Mononuclear cell (primary cell): Measurements from ENCODE around the gene SLC30A4. TPM values are rescaled to one million over a fixed set of nuclear protein-coding genes. Genes with fewer than 3 reads are reported as not detected.
A peak's percentile ranks its signal among the peaks of the same experiment; 100 is the strongest.

Experiments used
- H3K27me3 ChIP-seq: 2 replicates; pipeline ENCODE4 v1.6.0; 2011; ENCODE audit warnings: low read length, control low read depth; ENCODE audit not compliant: insufficient read depth
- H3K4me1 ChIP-seq: 2 replicates; pipeline ENCODE4 v1.5.1; 2011; ENCODE audit warnings: mild to moderate bottlenecking, low read length, control low read depth; ENCODE audit not compliant: insufficient read depth
- H3K4me3 ChIP-seq: 2 replicates; pipeline ENCODE4 v1.5.1; 2011; ENCODE audit warnings: mild to moderate bottlenecking, low read length, moderate library complexity
- H3K9me3 ChIP-seq: 2 replicates; pipeline ENCODE4 v1.5.1; 2011; ENCODE audit warnings: low read depth, mild to moderate bottlenecking, control low read depth, low read length
- total RNA-seq: library from RNA; depleted of rRNA; stranded (reverse); fragments of >200 nt; gene quantifications from one replicate; pipeline ENCODE4 v1.2.3, GENCODE V29; 2012

The SLC30A4 gene, protein sequence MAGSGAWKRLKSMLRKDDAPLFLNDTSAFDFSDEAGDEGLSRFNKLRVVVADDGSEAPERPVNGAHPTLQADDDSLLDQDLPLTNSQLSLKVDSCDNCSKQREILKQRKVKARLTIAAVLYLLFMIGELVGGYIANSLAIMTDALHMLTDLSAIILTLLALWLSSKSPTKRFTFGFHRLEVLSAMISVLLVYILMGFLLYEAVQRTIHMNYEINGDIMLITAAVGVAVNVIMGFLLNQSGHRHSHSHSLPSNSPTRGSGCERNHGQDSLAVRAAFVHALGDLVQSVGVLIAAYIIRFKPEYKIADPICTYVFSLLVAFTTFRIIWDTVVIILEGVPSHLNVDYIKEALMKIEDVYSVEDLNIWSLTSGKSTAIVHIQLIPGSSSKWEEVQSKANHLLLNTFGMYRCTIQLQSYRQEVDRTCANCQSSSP
- 3.4 TPM for total RNA-seq

DNA sequence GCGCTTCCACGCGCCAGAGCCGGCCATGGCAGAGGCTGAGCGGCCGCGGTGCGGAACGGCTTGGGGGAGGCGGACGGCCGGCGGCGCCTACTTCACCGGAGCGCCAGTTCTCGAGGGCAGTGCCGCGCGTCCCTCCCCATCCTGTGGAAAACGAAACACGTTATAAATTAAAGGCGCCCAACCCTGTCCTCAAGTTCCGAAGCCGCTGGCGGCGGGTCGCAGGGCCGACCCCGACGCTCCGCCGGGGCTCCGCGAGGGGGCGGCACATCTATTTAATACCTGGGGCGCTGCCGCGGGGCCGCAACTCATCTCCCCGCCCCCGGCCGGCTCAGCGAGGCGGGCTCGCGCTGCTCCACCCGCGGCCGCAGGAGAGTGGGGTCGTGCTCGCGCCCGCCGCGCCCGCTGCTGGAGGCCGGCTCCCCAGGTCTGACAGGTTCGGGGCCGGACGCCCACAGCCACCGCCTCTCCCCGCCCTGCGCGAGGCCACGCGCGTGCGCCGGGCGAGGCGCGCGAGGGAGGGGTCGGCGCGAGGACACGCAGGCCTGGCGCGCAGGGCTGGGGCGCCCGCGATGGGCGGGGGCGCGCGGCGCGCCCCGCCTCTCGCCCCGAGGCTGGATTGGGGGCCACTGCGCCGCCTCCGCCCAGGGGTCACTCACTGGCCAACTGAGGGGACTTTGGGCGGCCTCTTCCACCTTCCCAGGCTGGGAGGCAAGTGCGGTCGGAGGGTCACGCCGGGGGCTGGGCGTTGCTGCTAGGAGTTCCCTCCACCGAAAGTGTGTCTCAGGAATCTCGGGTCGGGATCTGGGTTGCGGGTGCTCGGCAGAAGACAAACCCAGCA is at the start of gene SLC30A4:
SLC30A4 (minus strand) TSS at position 428 of the 838 bp plus-strand sequence; CDS start at position 27, 401 bp downstream.
- Histone ChIP-seq H3K9me3 (no peaks in the 10 kb centered on the region), H3K4me3 (peak within 1 kb of the TSS; percentile 63), H3K27me3 (peaks cover 35% of the 10 kb centered on the region), H3K4me1 (peaks cover 15% of the 10 kb centered on the region)

DNA sequence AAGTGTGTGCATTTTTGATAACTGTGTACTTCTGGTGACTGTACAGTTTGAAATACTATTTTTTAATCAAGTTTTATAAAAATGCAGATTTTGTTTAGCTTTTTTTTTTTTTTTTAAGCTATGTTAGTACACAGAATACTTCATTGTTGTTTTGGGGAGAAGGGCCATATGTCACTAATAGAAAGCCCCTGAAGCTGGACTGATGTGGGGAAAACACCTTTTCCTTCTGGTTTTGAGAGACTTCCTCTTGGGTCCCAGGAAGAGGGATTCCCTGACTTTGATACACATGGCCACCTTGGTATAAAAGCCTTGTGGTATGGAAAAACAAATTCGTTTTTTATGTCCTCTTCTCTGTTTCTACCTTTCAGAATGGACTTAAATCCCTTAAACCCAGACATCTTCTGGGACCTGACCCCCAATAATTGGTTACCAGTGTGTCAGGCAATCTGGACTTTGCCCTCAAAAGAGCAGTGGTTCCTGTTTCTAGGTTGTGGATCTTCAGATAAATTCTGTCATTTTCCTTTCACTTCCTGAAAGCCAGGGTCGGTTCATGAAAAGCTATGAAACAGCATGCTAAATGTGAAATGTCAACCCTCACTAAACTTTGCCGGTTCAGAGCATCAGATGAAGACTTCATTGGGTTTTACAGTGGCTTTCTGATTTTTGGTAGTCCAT is 33.5 kb upstream of the SLC30A4 start:
- peaks cover 6% of the 10 kb centered on the region for H3K4me1 ChIP-seq
- no peak overlapping the region for H3K4me3 ChIP-seq
- no peaks in the 10 kb centered on the region for H3K9me3 ChIP-seq
- peaks cover 4% of the 10 kb centered on the region for H3K27me3 ChIP-seq

DNA sequence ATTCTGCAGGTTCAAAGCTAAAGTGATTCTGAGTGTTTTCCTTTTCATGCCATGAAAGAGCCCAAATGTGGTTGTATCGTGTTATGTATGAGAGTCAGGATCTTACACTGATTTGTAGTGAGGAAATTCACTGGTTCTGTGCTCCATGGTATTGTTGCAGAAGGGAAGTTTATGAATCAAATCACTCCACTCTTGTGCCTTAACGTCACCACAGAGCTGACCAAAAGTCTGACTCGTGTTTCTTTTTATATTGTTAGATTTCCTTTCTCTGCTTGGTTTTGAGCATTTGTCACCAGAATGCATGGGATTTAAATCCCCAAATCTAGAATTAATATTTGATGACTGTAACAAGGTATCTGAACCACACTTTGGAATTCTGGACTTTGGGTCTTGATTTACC is 29.1 kb upstream of the SLC30A4 start:
- Histone ChIP-seq H3K4me3 (no peak overlapping the region), H3K9me3 (no peaks in the 10 kb centered on the region), H3K4me1 (peaks cover 4% of the 10 kb centered on the region), H3K27me3 (peaks cover 4% of the 10 kb centered on the region)

DNA sequence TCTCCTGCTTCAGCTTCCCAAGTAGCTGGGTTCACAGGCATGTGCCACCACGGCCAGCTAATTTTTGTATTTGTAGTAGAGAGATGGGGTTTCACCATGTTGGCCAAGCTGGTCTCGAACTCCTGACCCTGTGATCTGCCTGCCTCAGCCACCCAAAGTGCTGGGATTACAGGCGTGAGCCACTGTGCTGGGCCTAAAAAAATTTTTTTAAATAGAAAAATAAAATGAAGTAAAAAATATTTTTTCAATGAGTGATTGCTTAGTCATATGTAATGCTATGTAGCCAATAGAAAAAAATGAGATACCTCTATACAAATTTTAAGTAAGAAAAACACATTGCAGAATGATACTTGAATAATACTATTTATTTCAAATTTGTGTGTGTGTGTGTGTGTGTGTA is 27.9 kb upstream of the SLC30A4 start:
- Histone ChIP-seq H3K4me1 (no peaks in the 10 kb centered on the region), H3K9me3 (no peaks in the 10 kb centered on the region), H3K4me3 (no peak overlapping the region), H3K27me3 (peaks cover 4% of the 10 kb centered on the region)

DNA sequence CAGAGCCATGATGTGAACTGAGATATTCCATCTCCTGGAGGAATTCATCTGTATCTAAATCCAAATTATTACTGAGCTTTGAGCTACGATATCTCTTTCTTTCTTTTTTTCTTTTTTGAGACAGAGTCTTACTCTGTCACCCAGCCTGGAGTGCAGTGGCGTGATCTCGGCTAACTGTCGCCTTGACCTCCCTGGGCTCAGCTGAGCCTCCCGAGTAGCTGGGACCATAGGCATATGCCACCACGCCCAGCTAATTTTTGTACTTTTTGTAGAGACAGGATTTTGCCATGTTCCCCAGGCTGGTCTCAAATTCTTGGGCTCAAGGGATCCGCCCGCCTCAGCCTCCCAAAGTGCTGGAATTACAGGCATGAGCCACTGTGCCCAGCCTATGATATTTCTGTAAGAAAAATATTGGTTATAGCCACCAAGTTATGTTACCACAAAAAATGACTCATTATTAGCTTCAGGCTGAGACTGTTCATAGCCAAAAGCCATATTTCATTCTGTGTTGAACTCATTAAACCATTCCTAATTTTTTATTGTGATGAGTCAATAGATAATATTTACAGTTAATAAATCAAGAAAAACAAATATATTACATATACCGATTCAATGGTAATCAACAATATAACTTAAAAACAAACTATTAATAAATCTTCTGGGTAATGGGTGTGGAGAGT is 27.1 kb upstream of the SLC30A4 start:
- Histone ChIP-seq H3K9me3 (no peaks in the 10 kb centered on the region), H3K4me1 (no peaks in the 10 kb centered on the region), H3K27me3 (peaks cover 4% of the 10 kb centered on the region), H3K4me3 (no peak overlapping the region)

DNA sequence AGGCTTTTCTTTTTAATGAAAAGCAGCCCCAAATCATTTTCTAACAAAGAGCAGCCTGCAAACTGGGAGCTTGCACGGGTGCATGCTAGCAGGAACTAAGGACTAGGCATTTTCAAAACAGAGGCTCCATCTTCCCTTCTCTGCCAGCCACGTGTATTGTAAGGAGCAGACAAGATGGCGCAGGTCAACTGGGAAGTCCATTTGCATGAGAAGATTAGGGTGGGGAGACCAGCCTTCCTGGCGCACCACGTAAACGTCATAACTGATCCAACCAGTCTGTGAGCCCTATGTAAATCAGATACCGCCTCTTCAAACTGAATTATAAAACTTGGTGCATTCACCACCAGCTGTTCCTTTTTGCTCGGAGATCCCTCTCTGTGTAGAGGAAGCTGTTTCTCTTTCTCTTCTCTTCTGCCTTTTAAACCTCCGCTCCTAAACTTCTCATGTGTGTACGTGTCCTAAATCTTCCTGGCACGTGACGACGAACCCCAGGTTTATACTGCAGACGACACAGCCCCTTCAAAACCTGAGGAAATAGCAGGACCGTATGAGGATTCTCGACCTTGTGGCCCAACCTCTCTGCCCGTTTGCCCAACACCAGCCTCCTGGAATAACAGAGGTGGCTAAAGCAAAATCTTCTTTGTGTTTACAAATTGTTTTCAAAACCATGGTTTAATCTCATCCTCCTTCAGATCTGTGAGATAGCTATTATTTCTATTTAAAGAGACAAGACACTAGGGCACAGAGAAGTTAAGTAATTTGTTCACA is 26.4 kb upstream of the SLC30A4 start:
- Histone ChIP-seq H3K27me3 (no peaks in the 10 kb centered on the region), H3K9me3 (no peaks in the 10 kb centered on the region), H3K4me3 (no peak overlapping the region), H3K4me1 (no peaks in the 10 kb centered on the region)

DNA sequence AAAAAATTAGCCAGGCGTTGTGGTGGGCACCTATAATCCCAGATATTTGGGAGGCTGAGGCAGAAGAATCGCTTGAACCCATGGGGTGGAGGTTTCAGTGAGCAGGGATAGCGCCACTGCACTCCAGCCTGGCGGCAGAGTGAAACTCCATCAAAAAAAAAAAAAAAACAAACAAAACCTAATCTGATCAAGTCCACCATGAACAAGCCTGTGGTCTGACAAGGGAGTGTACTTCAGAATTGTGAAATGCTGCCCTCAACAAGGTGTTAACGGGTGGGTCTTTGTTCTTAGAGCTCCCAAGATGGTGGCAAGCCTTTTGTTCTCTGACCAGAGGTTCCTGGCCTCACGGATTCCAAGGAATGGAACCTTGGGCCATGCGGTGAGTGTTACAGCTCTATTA is 24.2 kb upstream of the SLC30A4 start:
- Histone ChIP-seq H3K27me3 (no peaks in the 10 kb centered on the region), H3K9me3 (no peaks in the 10 kb centered on the region), H3K4me1 (no peaks in the 10 kb centered on the region), H3K4me3 (no peak overlapping the region)

DNA sequence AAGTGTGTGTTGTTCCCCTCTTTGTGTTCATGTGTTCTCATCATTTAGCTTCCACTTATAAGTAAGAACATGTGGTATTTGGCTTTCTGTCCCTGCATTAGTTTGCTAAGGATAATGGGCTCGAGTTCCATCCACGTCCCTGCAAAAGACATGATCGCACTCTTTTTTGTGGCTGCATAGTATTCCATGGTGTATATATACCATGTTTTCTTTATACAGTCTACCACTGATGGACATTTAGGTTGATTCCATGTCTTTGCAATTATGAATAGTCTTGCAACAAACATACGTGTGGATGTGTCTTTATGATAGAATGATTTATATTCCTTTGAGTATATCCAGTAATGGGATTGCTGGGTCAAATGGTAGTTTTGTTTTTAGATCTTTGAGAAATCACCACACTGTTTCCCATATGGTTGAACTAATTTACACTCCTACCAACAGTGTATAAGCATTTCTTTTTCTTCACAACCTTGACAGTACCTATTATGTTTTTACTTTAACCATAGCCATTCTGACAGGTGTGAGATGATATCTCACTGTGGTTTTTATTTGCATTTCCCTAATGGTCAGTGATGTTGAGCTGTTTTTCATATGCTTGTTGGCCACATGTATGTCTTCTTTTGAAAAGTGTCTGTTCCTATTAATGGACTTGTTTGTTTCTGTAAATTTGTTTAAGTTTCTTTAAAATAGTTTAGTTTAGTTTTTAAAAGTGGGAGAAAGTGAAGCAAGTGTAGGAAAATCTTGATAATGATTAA is 21.9 kb upstream of the SLC30A4 start:
- Histone ChIP-seq H3K27me3 (no peaks in the 10 kb centered on the region), H3K4me1 (no peaks in the 10 kb centered on the region), H3K9me3 (no peaks in the 10 kb centered on the region), H3K4me3 (no peak overlapping the region)

DNA sequence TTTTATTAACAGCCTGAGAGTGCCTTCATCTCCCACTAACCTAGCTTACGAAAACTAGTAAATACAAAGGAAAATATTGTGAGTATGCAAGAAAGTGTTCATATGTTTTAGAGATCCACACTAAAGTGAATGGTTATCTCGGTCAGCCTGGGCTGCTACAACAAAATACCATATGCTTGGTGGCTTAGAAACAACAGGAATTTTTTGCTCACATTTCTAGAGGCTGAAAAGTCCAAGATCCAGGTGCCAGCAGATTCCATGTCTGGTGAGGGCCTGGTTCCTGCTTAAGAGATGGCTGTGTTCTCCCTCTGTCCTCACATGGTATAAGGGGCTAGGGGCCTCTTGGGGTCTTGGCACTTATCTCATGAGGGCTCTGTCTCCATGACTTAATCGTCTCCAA is 20.5 kb upstream of the SLC30A4 start:
- Histone ChIP-seq H3K27me3 (no peaks in the 10 kb centered on the region), H3K4me1 (no peaks in the 10 kb centered on the region), H3K9me3 (no peaks in the 10 kb centered on the region), H3K4me3 (no peak overlapping the region)

DNA sequence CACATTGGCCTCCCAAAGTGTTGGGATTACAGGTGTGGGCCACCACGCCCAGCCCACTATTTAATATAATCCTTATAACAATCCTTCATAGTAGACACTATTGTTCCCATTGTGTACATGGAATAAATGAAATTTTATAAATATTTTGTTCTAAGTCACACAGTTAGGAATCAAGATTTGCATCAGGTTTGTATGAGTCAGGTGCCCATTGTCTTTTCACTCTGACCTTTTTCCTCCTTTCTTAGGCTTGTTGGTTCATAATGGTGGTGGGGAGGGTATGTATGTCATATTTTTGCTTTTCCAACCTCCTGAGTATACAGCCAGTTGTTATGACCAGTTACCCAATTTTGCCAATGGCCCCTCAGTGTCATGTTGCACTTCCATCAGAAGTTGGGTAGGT is 18.0 kb upstream of the SLC30A4 start:
- Histone ChIP-seq H3K27me3 (no peaks in the 10 kb centered on the region), H3K4me1 (no peaks in the 10 kb centered on the region), H3K4me3 (no peak overlapping the region), H3K9me3 (no peaks in the 10 kb centered on the region)

DNA sequence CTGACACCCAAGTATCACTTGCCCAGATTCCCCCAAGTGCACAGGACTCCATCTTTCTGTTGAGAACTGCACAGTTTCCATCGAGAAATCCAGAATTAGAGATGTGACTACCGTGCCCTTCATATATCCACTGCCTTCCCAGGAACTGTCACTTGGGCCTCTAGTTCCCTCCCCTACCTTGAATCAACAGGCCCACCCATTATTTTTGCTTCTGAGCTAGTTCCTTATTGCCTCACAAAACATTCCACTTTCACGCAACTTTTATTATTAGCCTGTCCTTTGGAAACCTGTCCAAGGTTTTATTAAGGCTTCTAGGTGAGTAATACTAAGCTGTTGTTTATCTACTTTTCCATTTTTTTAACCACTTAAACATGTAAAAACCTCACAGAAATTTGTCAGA is 17.1 kb upstream of the SLC30A4 start:
- Histone ChIP-seq H3K27me3 (no peaks in the 10 kb centered on the region), H3K9me3 (no peaks in the 10 kb centered on the region), H3K4me1 (no peaks in the 10 kb centered on the region), H3K4me3 (no peak overlapping the region)

DNA sequence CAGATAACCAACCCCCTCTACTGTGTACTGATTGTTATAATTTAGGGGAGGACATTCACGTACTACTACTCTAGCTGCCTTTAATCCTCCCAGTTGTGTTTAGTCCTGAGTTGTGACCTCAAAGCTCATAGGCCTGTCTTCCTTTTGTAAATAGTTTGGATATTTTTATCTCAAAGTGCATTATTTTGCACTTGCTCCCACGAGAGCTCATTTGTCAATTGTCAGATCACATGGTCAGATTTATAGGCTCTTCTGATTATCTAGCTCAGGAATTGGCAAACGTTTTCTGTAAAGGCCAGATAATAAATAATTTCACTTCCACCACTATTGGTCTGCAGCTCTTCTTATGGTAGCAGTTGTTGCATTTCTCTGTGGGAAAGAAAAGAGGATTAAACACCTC is 14.4 kb upstream of the SLC30A4 start:
- H3K4me1 ChIP-seq: no peaks in the 10 kb centered on the region
- no peak overlapping the region for H3K4me3 ChIP-seq
- no peaks in the 10 kb centered on the region for H3K9me3 ChIP-seq
- no peaks in the 10 kb centered on the region for H3K27me3 ChIP-seq

DNA sequence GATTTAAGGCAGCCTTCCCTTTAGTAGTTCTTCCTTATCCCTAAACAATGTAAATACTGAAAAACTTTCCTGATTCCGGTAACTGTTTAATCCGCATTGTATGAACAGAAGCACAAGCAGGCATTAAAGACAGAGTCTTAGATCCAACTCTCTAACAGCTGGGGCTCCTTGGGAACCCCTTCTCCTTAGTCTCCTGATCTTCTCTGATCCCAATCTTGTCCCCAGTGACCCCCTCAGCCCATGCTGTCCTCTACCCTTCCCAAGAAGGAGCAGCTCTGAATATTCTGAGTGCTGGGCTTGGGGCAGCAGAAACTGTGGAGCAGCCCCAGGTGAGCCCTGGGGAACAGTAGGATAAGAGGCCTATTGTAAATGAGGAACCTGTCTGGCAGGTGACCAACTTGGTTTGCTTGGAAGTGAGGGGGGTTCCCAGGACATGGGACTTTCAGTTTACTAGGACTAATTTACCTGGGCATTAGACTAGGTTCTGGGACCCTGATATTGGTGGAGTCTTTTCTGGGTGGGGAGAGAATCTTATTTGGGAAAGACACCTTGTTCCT is 13.0 kb upstream of the SLC30A4 start:
- H3K4me3 ChIP-seq: no peak overlapping the region
- no peaks in the 10 kb centered on the region for H3K27me3 ChIP-seq
- H3K9me3 ChIP-seq: no peaks in the 10 kb centered on the region
- no peaks in the 10 kb centered on the region for H3K4me1 ChIP-seq
